Medulla oblongata (tissue), 1 donor: ENCODE results near the gene CMTM4.
"Not testable (repeated sequence)": the region's sequence is repeated elsewhere in the genome, so short reads cannot be mapped to it uniquely, and the experiment has no call there.

Experiments
- DNase-seq: peaks from one replicate; pipeline ENCODE4 v3.0.0-alpha.2; 2015; ENCODE audit errors: extremely low spot score

CMTM4 gene

DNA sequence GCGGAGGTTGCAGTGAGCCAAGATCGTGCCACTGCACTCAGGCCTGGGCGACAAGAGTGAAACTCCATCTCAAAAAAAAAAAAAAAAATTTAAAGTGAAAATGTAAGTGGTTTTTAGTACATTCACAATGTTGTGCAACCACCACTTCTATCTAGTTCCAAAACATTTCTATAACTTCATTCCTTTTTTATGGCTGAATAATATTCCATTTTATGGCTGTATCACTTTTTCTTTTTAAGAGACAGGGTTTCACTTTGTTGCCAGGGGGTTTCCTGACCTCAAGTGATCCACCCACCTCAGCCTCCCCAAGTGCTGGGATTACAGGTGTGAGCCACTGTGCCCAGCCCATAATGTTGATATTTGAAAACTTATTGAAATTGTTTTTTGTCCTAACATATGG lies 103.7 kb downstream of the CMTM4 start:
- DNase-seq = no peak

DNA sequence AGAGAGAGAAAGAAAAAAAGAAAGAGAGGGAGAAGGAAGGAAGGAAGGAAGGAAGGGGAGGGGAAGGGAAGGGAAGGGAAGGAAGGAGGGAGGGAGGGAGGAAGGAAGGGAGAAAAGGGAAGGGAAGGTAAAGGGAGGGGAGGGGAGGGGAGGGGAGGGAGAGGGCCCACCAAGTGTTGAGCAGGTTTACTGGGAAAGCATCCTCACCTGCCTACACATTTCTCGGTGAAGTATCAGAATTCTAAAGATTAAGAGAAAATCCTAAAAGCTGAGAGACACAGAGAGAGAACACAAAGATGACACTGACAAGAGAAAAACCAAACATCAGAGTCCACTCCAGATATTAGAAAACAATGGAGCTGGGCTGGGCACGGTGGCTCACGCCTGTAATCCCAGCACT lies 104.3 kb downstream of the CMTM4 start:
- DNase-seq = no peak

DNA sequence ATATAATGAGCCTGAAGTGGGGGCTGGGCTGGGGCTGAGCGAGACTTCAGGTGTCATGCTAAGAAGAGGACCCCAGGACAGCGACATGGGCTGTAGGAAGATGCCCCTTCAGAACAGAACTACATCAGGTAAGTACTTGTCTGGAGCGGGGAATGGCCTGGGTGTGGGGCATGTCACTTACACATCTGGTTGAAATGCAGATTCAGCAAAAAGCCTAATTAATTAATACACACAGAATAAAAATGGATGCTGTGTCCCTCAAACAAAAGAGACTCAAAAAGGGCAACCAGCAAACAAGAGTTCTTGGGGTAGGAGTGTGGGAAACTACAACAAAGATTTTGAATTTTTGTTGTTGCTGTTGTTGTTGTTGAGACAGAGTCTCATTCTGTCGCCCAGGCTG lies 105.5 kb downstream of the CMTM4 start:
- no peak for DNase-seq

DNA sequence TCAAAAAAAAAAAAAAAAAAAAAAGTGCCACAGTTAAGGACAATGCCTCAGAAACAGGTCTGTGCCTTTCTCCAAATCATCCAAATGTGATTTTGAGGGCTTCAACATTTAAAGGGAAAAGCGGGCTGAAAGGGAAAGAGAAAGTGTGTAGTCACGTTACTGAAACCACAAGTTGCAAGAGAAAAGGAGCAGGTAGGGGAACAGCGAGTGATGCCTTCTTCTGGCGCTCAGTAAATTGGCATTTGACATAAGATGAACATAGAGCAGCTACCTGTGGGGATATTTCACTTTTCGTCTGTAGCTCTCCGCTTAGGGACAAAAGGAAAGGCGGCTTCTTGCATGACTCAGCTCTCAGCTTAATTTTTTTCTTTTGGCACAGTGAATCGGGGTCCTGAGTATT lies 106.2 kb downstream of the CMTM4 start:
- DNase-seq = peak; percentile 26

DNA sequence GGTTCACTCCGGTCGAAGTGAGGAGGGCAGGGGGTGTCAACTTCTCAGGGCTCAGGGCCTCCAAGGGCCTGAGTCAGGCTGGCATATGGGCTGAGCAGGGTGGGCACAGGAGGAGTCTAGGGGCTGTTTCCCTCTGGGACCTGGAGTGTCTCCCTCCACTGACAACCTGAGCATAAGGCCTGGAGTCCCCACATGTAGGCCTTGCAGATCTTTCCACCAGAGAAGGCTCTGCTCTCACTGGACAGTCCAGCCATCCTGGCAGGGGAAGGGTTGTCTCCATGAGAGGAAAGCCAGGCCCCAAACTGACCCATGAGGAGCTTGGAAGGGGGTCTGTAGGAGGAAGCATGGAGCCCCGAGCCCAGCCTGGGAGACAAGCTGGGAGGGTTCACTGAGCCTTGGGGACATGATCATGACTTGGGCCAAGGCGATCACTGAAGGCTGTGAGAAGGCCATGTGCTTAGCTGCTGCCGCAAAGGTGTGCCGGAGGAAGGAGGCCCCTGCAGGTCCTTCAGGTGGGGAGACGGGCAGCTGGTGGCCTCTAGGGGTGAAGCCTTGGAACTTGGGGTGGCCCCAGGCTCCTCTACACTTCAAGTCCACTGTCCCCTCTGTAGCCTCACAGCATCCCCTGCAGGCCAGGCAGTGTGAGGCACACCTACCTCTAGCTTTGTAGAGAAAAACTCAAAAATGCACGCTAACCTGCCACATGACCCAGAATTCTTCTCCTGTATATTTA lies 107.4 kb downstream of the CMTM4 start:
- peak; percentile 77 for DNase-seq

DNA sequence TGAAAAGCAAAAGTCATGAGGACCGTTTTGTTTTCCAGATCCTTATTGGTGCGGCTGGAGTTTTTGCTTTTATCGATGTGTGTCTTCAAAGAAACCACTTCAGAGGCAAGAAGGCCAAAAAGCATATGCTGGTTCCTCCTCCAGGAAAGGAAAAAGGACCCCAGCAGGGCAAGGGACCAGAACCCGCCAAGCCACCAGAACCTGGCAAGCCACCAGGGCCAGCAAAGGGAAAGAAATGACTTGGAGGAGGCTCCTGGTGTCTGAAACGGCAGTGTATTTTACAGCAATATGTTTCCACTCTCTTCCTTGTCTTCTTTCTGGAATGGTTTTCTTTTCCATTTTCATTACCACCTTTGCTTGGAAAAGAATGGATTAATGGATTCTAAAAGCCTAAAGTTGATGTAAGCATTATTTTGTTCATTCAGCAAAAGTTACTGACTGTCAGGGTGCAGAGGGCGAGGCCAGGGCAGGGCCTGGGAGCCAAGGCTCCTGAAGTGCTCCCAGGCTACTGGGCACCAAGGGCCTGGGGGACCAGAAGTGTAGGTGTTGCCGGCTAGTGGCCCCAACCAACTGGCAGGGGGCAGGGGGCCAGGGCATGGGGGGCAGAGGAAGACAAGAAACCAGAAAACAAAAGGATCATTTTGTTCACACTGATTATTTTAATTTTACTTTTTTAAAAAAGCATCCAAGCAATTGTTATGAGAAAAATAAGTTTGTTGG lies 108.5 kb downstream of the CMTM4 start:
- DNase-seq = peak; percentile 19

DNA sequence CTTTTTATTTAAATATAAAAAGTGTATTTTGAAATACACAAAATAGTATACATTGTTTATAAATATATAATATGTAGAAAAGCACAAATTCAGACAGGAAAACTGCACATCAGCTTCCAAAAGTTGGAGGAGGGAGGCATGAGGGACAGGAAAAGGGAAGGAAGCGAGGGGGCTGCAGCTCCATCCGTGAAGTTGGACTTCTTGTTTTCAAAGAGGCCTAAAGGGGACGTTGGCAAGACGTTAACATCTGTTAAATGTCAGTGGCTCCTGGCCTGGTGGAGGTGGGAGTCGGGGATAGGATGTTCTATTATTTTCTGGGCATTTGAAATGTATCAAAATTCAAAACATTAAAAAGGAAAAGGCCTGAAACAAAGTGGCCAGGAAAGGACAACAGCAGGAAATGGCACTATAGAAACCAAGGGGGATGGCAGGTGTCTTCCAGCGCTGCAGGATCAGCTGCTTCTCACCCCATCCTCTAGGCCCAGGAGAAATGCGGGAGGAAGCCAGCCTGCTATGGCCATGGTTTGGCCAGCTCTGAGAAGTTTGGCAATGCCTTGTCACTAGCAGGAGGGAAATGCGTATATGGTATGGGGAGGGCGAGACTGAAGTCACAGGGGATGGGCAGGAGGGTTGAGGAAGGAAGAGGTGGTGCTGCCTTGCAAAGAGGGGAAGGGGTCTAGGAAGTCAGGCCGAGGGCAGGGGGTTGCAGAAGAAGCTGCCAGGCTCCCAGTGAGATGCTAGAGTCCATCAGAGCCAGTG lies 110.9 kb downstream of the CMTM4 start:
- peak; percentile 58 for DNase-seq

DNA sequence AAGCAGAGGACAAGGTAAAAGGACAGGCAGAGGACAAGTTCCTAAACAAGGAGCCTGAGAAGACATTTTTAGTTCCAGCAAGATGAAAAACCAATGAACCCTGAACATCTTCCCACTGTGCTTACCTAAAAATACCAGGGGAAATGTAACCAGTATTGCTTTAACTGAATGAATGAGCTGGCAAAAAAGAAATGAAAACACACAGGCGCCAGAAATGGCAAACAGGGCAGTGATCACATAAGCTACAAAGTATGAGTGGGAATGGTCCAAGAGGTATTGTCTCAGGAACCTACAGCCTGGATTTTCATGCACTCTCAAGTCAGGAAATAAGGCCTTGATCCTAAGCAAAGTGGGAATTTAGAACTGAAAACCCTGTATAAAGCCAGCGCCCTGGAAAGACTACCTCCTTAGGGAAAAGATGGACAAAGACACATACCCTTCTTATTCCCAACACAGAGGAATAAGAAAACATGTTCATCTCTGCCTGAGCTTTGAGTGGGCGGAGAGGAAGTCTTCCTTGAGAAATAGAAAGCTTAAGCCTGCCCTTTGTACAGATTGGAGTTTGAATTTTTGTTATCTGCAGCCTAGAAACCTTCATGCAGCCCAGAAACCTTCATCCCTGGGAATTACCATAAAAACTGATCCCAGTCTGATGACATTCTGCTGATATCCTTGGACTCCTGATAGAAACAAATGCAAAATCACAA lies 115.1 kb downstream of the CMTM4 start:
- no peak for DNase-seq

DNA sequence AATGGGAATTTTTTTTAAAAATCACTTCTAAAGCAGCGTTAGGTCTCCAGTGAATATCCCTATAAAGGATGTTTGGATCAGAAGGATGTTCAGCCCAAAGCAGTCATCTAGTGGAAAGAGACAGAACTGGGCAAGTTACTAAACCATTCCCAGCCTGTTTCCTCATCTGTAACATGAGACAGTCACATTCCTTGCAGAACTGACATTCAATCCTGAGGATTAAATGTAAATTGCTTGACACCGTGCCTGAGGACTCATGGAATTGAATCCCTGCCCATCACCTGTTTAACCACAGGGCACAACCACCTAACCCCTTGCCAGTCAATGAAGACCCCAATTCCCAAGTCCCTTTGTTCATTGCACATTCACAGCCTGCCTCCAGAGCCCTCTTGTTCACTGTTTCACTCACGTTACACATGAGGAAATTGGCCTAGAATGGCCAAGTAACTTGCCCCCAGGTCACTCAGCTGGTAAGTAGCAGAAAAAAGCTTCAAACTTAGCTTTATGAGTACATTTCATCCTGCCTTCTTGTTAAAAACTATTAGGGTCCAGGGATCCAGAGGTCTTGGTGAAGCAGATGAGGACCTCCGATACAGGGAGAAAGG lies 115.8 kb downstream of the CMTM4 start:
- no peak for DNase-seq

DNA sequence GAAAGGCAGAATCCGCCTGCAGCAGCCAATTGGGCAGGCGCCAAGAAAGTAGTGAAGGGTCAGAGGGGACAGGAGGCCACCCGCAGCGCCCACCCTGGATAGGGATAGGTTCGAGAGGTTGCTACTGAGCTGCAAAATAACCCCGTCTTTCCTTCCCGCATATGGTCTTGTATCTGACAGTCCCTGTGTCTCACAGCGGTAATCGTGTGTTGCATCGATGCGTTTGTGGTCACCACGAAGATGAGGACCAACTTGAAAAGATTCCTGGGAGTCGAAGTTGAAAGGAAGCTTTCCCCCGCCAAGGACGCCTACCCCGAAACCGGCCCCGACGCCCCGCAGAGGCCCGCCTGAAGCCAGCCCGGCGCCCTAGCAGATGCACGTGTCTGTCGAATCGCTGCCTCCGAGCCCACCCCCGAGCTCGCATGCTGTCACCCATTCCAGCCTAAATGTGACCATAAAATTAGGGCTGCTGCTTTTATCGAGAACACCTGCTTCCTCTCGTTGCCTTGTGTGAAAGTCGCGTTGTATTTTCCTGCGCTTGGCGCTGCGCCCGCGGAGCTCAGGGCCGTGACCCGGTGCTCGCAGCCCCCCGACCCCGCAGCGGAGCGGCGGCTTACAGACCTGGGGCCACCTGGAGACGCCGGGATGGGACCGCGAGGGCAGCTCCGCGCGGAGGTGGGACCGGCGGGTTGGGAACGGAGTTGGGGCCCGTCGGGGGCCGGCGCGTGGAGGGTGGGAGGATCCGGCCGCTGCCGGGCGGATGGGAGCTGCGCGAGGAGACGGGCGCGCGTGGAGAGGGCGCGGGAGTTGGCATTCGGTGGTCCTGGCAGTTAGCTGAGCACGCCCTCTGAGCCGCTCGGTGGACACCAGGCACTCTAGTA lies 117.7 kb downstream of the CMTM4 start, which contains the start of gene CMTM2:
Gene CMTM2 (plus strand): TSS at position 813 of the 881 bp plus-strand sequence. CDS start 145 bp downstream, outside the sequence.
- no peak for DNase-seq

DNA sequence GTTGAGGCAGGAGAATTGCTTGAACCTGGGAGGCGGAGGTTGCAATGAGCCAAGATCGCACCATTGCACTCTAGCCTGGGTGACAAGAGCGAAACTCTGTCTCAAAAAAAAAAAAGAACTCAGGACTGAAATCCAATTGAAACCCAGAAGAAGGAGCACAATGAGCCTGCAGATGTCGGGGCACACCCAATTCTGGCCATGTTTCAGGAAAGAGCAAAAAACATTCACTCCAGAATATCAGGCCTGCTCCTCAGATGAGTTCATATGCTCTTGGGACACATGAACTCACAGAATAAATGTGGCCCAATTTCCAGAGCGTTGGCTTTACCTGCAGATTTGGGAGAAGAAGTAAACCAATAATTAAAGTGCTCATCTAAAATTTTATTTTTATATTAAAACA lies 120.2 kb downstream of the CMTM4 start:
- no peak for DNase-seq

DNA sequence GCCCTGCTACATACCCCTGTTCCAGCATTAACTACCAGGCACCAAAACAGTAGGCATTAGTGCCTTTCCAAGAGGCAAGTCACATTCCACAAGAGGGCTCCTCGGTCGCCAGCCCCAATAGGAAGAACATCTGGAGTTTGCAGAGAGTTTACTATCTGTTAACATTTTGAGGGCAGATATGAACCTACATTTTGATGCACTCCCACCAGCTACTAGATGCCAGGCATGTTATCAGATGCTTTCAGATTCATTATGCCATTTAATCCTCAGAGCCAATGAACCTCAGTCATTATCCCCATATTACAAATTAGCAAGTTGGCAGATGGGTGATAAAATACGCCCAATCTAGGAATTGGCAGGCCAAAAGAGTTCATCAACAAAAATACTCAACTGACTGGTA lies 121.5 kb downstream of the CMTM4 start:
- DNase-seq = no peak

DNA sequence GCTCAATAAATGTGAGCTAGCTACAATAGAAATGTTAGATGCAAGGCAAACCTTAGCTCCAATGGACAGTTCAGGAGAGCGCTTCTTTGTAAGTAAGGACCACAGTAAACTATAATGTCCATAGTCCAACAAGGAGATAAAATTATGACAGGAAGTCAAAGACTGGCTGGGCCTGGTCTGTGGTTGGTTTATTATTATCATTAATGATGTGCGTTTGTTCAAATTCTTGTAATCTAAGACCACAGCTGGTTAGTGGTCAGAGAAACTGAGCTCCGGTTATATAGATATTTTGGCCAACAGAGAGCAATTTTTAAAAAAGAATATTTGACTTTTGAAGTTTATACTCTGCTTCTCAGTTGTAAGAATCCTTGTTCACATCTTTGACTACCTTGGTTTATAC lies 122.0 kb downstream of the CMTM4 start:
- no peak for DNase-seq

DNA sequence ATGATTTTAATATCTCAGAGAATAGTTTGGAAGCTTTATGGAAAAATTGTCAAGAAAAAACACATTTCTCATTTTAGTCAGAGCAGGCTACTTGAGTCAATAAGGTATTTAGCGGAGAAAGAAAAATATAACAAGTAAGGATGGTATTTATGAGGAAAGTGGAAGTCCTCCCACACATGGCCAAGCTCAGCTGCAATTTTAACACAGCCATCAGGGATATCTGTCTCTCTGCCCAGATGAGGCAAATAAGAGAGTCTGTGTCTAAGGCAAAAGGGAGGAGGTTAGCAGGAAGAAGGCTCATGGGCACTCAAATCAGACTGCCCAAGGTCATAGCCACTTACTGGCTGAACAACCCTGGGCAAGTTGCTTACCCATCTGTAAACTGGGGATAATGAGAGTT lies 122.5 kb downstream of the CMTM4 start:
- no peak for DNase-seq

DNA sequence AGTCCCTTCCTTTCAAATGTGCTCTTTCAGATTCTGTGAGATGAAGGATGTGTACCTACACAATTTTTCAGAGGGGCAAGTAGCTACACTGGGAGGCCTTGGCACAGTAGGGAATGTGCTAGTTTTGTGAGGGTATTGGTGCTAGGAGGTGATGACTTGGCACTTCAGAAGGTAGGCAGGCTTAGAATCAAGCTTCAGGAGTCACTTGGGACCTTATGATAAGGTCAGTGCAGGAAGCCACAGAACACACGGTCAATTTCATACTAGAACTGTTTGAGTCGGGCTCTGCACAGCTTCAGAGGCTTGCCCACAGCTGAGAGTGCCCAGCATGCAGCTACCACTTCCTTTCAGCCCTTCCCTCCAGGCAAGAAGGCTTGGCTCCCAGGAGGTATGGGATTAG lies 124.2 kb downstream of the CMTM4 start:
- DNase-seq = no peak

DNA sequence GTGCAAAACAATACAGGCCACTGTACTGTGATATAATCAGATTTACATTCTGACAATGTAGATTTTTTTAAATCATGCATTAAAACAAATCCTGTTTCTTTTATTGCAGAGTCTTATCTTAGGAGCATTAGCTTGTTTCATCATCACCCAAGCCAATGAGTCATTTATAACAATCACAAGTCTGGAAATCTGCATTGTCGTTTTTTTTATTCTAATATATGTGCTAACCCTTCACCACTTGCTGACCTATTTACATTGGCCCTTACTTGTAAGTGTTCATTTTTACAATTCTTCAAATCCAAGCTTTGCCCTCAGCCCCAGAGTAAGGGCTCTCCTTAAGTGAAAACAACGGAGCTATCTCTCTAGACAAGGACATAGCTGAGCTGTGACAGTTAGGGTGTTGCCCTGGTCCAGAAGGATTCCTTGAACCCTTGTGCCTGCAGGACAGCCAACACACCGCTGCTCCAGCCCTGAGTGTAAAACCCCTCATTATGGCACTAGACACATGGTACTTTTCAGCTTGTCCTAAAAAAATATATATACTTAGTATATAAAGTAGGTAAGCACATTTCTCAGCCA lies 126.6 kb downstream of the CMTM4 start:
- no peak for DNase-seq

DNA sequence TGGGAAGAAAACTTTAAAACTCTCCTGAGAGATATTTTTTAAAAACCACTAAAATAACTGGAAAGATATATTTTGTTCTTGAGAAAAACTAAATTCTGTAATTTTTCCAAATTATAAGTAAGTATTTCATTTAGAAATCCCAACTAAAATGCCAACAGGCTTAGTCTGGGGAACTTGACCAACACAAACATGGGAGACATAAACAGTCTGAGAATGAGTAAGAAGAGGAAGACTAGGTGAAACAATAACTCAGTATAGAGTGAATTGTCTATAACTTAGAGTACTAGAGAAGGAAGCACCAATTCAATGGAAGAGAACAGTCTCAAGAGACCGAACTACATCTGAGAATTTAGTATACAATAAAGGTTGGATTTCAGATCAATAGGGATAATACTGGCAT lies 127.4 kb downstream of the CMTM4 start:
- DNase-seq = no peak

DNA sequence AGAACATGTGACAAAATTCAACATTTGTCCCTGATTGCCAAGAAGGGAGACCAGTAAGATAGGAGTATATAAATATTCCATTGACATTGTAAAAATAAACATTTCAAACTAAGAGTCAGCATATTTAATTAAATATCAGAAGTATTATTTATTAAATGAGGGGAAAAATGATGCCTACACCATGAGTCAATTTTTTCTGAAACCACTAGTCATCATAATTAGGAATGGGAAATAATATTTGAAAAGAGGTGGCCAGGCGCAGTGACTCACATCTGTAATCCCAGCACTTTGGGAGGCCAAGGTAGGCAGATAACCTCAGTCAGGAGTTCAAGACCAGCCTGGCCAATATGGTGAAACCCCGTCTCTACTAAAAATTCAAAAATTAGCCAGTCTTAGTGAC lies 128.2 kb downstream of the CMTM4 start:
- DNase-seq = no peak

DNA sequence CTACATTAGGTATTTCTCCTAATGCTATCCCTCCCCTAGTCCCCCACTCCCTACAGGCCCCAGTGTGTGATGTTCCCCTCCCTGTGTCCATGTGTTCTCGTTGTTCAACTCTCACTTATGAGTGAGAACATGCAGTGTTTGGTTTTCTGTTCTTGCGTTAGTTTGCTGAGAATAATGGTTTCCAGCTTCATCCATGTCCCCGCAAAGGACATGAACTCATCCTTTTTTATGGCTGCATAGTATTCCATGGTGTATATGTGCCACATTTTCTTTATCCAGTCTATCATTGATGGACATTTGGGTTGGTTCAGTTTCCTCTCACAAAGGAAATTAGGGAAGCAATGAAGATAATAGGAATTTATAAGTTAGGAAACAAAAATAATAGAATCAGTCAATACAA lies 129.3 kb downstream of the CMTM4 start:
- not testable (repeated sequence) for DNase-seq
